Hepatocyte (in vitro differentiated cells): ENCODE results near the gene DBNDD2.

Experiments
- EZH2 ChIP-seq: fragments of 200-600 bp; sonication (generic); IDR thresholded peaks from 2 replicates; pipeline ENCODE4 v1.6.1; 2016; ENCODE audit warnings: antibody characterized with exemption, mild to moderate bottlenecking, borderline replicate concordance
- EZH2phosphoT487 ChIP-seq: fragments of 200-600 bp; sonication (generic); IDR thresholded peaks from one replicate; pipeline ENCODE4 v1.6.1; 2018; ENCODE audit warnings: antibody characterized with exemption, mild to moderate bottlenecking, low read depth, moderate library complexity; ENCODE audit not compliant: unreplicated experiment, severe bottlenecking
- TF ChIP-seq, protein P1 (sequence below): fragments of 200-600 bp; sonication (generic); IDR thresholded peaks from 2 replicates; pipeline ENCODE4 v1.5.1; 2016; ENCODE audit warnings: antibody characterized with exemption, mild to moderate bottlenecking; ENCODE audit not compliant: poor library complexity

DNA sequence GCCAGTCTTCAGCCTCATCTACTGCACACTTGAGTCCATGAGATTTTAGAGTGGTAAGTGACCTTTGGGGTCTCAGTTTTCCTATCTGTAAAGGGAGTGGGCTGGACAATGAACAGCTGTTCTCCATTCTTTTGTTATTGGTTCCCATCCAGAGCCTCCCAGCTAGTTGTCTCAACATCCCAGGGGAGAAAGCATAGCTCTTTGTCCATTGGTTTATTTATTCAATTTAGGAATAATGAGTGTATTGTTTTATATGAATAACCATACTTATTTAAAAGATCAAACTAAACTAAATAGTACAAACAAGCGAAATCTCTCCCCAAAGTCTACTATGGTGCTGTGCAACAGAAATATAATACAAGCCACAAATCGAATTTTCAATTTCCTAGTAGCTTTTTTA, 21.5 kb downstream of the DBNDD2 start:
- TF ChIP-seq, protein P1, sequence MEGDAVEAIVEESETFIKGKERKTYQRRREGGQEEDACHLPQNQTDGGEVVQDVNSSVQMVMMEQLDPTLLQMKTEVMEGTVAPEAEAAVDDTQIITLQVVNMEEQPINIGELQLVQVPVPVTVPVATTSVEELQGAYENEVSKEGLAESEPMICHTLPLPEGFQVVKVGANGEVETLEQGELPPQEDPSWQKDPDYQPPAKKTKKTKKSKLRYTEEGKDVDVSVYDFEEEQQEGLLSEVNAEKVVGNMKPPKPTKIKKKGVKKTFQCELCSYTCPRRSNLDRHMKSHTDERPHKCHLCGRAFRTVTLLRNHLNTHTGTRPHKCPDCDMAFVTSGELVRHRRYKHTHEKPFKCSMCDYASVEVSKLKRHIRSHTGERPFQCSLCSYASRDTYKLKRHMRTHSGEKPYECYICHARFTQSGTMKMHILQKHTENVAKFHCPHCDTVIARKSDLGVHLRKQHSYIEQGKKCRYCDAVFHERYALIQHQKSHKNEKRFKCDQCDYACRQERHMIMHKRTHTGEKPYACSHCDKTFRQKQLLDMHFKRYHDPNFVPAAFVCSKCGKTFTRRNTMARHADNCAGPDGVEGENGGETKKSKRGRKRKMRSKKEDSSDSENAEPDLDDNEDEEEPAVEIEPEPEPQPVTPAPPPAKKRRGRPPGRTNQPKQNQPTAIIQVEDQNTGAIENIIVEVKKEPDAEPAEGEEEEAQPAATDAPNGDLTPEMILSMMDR: no peak
- TF ChIP-seq EZH2: no peak
- TF ChIP-seq EZH2phosphoT487: no peak
